ENCODE data around the gene KXD1. TPM values are rescaled to one million over a fixed set of nuclear protein-coding genes. Genes with fewer than 3 reads are reported as not detected.

The KXD1 gene
- total RNA-seq, 1 donor from 2014 or later: 131 TPM

DNA sequence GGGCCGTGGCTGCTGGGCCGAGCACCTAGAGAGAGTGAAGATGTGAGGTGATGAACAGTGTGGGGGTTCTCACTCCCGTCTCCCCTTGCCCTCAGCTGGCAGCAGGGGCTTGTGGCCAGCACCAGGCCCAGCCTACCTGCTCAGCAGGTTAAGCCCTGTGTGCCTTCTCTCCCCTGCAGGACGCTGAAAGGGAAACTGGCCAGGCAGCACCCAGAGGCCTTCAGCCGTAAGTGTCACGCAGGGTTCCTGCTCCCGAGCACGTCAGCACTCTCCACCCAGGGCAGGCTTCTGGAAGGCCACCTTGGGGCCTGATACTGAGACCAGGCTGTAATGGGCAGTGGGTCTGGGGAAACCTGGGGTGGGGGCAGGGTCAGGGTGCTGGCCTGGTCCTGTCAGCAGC, 9.3 kb downstream of the KXD1 start:
- H3K4me3 ChIP-seq: no peak overlapping the region
- H3K36me3 ChIP-seq: peaks cover 5 to 54% of the 10 kb centered on the region in 2 donors
- intact Hi-C loops (cut with DNase I): no loop called here
- H3K4me1 ChIP-seq: peaks cover 18% of the 10 kb centered on the region
- DNase-seq (ENCODE audit: extremely low spot score in 2 of 2): no peak
- TF ChIP-seq, protein P1, sequence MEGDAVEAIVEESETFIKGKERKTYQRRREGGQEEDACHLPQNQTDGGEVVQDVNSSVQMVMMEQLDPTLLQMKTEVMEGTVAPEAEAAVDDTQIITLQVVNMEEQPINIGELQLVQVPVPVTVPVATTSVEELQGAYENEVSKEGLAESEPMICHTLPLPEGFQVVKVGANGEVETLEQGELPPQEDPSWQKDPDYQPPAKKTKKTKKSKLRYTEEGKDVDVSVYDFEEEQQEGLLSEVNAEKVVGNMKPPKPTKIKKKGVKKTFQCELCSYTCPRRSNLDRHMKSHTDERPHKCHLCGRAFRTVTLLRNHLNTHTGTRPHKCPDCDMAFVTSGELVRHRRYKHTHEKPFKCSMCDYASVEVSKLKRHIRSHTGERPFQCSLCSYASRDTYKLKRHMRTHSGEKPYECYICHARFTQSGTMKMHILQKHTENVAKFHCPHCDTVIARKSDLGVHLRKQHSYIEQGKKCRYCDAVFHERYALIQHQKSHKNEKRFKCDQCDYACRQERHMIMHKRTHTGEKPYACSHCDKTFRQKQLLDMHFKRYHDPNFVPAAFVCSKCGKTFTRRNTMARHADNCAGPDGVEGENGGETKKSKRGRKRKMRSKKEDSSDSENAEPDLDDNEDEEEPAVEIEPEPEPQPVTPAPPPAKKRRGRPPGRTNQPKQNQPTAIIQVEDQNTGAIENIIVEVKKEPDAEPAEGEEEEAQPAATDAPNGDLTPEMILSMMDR (IDR thresholded peaks at IDR 0.05): no peak
- no peak for TF ChIP-seq POLR2A (IDR thresholded peaks at IDR 0.05)
- TF ChIP-seq POLR2AphosphoS5 (IDR thresholded peaks at IDR 0.05; ENCODE audit: insufficient read depth in 1 of 2, low read depth in 1 of 2): no peak
- H3K27ac ChIP-seq: no peak overlapping the region
- no peaks in the 10 kb centered on the region for H3K9me3 ChIP-seq
- H3K27me3 ChIP-seq: no peaks in the 10 kb centered on the region

DNA sequence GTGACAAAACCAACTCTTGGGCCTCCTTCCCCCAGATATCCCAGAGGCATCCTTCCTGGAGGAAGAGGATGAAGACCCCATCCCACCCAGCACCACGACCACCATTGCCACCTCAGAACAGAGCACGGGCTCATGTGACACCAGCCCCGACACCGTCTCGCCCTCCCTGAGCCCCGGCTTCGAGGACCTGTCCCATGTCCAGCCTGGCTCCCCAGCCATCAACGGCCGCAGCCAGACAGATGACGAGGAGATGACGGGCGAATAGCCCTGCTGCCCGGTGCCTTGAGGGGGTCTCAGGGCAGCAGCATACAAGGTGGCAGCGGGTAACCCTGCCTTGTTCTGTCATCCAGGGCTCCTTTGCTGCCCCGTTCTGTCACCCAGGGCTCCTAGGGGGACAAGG, 10.7 kb downstream of the KXD1 start:
- TF ChIP-seq POLR2AphosphoS5 (IDR thresholded peaks at IDR 0.05; ENCODE audit: insufficient read depth in 1 of 2, low read depth in 1 of 2) (no peak), POLR2A (IDR thresholded peaks at IDR 0.05) (no peak)
- TF ChIP-seq, protein P1 (IDR thresholded peaks at IDR 0.05): no peak
- no peak for DNase-seq (ENCODE audit: extremely low spot score in 2 of 2)
- H3K9me3 ChIP-seq: no peaks in the 10 kb centered on the region
- intact Hi-C loops (cut with DNase I): no loop called here
- H3K4me1 ChIP-seq: peaks cover 23% of the 10 kb centered on the region
- H3K4me3 ChIP-seq: no peak overlapping the region
- no peaks in the 10 kb centered on the region for H3K27me3 ChIP-seq
- no peak overlapping the region for H3K27ac ChIP-seq
- H3K36me3 ChIP-seq: peaks cover 5 to 57% of the 10 kb centered on the region in 2 donors

DNA sequence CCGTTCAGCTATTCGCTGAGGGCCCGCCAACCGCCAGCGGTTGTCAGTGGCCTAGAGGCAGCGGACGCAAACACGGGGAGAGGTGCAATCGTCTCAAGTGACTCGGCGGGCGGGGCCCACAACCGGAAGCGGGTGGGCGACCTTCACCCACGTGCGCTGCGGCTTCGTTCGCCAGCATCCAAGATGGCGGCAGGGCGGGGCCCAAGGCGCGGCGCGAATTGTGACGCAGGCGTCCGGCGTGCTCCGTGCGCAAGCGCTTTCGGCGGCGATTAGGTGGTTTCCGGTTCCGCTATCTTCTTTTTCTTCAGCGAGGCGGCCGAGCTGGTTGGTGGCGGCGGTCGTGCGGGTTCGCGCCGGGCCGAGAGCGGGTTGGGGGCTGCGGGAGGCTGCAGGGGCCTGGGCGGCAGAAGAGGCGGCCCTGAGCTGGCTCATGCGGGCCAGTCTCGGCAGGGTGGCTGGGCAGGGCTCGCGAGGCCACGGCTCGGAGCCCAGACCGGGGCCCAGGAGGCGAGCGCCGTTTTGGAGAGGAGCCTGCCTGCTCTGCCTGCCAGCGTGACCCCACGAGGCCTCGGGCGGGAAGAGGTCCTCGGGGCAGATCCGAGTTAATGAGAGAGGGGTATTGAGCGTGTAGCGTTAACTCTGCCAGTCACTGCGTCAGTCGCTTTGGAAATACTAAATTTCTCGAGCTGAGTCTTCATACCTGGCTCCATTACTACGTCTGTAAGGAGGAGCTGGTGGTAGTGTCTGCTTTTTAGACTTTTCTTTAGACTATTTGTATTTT, 14.1 kb downstream of the KXD1 start, which contains the start of gene UBA52:
Gene UBA52 (plus strand): TSS at position 294 of the 781 bp plus-strand sequence. CDS start 1,444 bp downstream, outside the sequence.
- Histone ChIP-seq H3K4me1 (peaks cover 27% of the 10 kb centered on the region), H3K36me3 (peaks cover 0 to 60% of the 10 kb centered on the region in 2 donors), H3K9me3 (no peaks in the 10 kb centered on the region), H3K4me3 (peak within 1 kb of the TSS; percentile 65 to 94), H3K27ac (peak within 1 kb of the TSS; percentile 83), H3K27me3 (no peaks in the 10 kb centered on the region)
- TF ChIP-seq POLR2AphosphoS5 (IDR thresholded peaks at IDR 0.05; ENCODE audit: insufficient read depth in 1 of 2, low read depth in 1 of 2) (peak; percentile 94 to 99), POLR2A (IDR thresholded peaks at IDR 0.05) (peak in 1 of 2 donors; percentile 82)
- TF ChIP-seq, protein P1 (IDR thresholded peaks at IDR 0.05): no peak
- peak in 1 of 2 donors; percentile 99 for DNase-seq (ENCODE audit: extremely low spot score in 2 of 2)
- intact Hi-C loops (cut with DNase I): no loop called here

DNA sequence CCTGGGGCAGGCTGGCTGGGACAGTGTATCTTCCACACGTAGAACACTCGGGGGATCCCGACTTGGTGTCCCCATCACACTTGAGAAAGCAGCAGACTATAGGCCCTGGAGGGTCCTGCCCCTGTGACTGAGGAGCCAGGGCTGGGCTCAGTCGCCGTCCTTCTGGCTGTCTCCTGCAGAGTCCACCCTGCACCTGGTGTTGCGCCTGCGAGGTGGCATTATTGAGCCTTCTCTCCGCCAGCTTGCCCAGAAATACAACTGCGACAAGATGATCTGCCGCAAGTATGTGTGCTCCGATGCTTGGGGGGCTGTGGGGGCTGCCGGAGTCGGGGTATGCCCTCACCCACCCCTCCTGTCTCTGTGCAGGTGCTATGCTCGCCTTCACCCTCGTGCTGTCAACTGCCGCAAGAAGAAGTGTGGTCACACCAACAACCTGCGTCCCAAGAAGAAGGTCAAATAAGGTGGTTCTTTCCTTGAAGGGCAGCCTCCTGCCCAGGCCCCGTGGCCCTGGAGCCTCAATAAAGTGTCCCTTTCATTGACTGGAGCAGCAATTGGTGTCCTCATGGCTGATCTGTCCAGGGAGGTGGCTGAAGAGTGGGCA, 17.1 kb downstream of the KXD1 start:
- H3K4me1 ChIP-seq: peaks cover 27% of the 10 kb centered on the region
- intact Hi-C loops (cut with DNase I): no loop called here
- H3K27ac ChIP-seq: no peak overlapping the region
- H3K27me3 ChIP-seq: no peaks in the 10 kb centered on the region
- peaks cover 0 to 41% of the 10 kb centered on the region in 2 donors for H3K36me3 ChIP-seq
- DNase-seq (ENCODE audit: extremely low spot score in 2 of 2): no peak
- TF ChIP-seq POLR2AphosphoS5 (IDR thresholded peaks at IDR 0.05; ENCODE audit: insufficient read depth in 1 of 2, low read depth in 1 of 2) (no peak), POLR2A (IDR thresholded peaks at IDR 0.05) (no peak)
- TF ChIP-seq, protein P1 (IDR thresholded peaks at IDR 0.05): no peak
- H3K9me3 ChIP-seq: no peaks in the 10 kb centered on the region
- no peak overlapping the region for H3K4me3 ChIP-seq

Data from vagina (tissue), 2 donors.